HepG2 (cell line): Measurements from ENCODE around the gene KIAA1614. TPM values are rescaled to one million over a fixed set of nuclear protein-coding genes. Genes with fewer than 3 reads are reported as not detected.
A peak's percentile ranks its signal among the peaks of the same experiment; 100 is the strongest.

Experiments used
- ATAC-seq: fragments of 200-7000 bp; cut with Tn5 transposase; 3 replicates; pipeline ENCODE4 v1.9.1; 2020; ENCODE audit warnings: mild to moderate bottlenecking, moderate library complexity
- BruUV-seq: library from RNA; stranded (reverse); fragments of 400-500 nt; replicated peaks from 2 replicates; lab custom pipeline; 2021; lab: Mats Ljungman, UMichigan
- CTCF ChIA-PET: fragments of 300-600 bp; formaldehyde crosslinking; extraction: SDS; loops from one replicate; lab custom pipeline; 2021; ENCODE audit warnings: low total read pairs, inconsistent platforms, low intra/inter-chr PET ratio; lab: Yijun Ruan, JAX
- POLR2A ChIA-PET: fragments of 350-600 bp; sonication (Branson Sonifier 250); formaldehyde crosslinking; loops from one replicate; lab custom pipeline; 2020; ENCODE audit warnings: antibody characterized with exemption, inconsistent platforms; lab: Yijun Ruan, JAX
- DNase-seq: peaks from one replicate; pipeline ENCODE4 v3.0.0-alpha.2; 2015; ENCODE audit warnings: low spot score
- FAIRE-seq: peaks from 3 replicates; lab custom pipeline; 2011; peaks lifted over from hg19 to GRCh38; lab: Jason Lieb, UNC
- H2AFZ ChIP-seq: one replicate; pipeline ENCODE4 v1.6.1; 2011; ENCODE audit warnings: low read length, inconsistent platforms
- H3K27ac ChIP-seq: fragments of 300-600 bp; 3 replicates; pipeline ENCODE4 v1.8.0; 2011; ENCODE audit warnings: mixed run types, mild to moderate bottlenecking, mixed read lengths, low read length, inconsistent platforms; ENCODE audit not compliant: insufficient read depth; ENCODE audit errors: extremely low read length
- H3K27me3 ChIP-seq, 2 experiments: fragments of 200-600 bp in 1 of 2; 2 replicates in 1 of 2; 3 replicates in 1 of 2; pipeline versions ENCODE4 v1.6.0 to v1.8.0; 2011; ENCODE audit warnings: low read length in 2 of 2, mild to moderate bottlenecking in 2 of 2, moderate library complexity in 2 of 2, inconsistent platforms in 1 of 2; ENCODE audit not compliant: insufficient read depth in 2 of 2, control insufficient read depth in 1 of 2
- H3K36me3 ChIP-seq, 2 experiments: fragments of 200-600 bp in 1 of 2; replicated peaks in 1 of 2; 2 replicates in 1 of 2; 3 replicates in 1 of 2; pipeline versions ENCODE4 v1.5.1 to v1.8.0; 2011; ENCODE audit warnings: low read length in 2 of 2, inconsistent platforms in 1 of 2; ENCODE audit not compliant: insufficient read depth in 2 of 2, control insufficient read depth in 1 of 2
- H3K4me1 ChIP-seq: 2 replicates; pipeline ENCODE4 v1.5.1; 2012; ENCODE audit warnings: low read length, inconsistent platforms; ENCODE audit not compliant: insufficient read depth
- H3K4me2 ChIP-seq: 2 replicates; pipeline ENCODE4 v1.6.0; 2011; ENCODE audit warnings: low read depth, low read length, inconsistent platforms
- H3K4me3 ChIP-seq, 3 experiments: fragments of 200-600 bp in 1 of 3; sonication (generic), shearing (Covaris generic) in 1 of 3; replicated peaks in 1 of 3; 2 replicates each; pipeline ENCODE4 v1.5.1; 2011 to 2016; ENCODE audit warnings: low read length in 3 of 3, inconsistent platforms in 2 of 3, low read depth in 2 of 3, mild to moderate bottlenecking in 2 of 3, control low read depth in 1 of 3, mixed read lengths in 1 of 3; ENCODE audit not compliant: insufficient read depth in 1 of 3
- H3K79me2 ChIP-seq: one replicate; pipeline ENCODE4 v1.6.1; 2011; ENCODE audit warnings: low read length, inconsistent platforms; ENCODE audit not compliant: insufficient read depth
- H3K9ac ChIP-seq: 2 replicates; pipeline ENCODE4 v1.6.0; 2011; ENCODE audit warnings: mild to moderate bottlenecking, low read depth, low read length, inconsistent platforms; ENCODE audit not compliant: insufficient read depth
- H3K9me3 ChIP-seq: 2 replicates; pipeline ENCODE4 v1.5.1; 2012; ENCODE audit warnings: mild to moderate bottlenecking, low read length
- H4K20me1 ChIP-seq: 2 replicates; pipeline ENCODE4 v1.6.0; 2011; ENCODE audit warnings: inconsistent platforms, mild to moderate bottlenecking, low read length, moderate library complexity; ENCODE audit not compliant: insufficient read depth
- ATAD3A ChIP-seq: sonication (generic); formaldehyde crosslinking; IDR thresholded peaks from 2 replicates; pipeline ENCODE4 v1.4.0; 2020; ENCODE audit warnings: missing genetic modification reagents
- BORCS8-MEF2B ChIP-seq: sonication (generic); formaldehyde crosslinking; IDR thresholded peaks from 2 replicates; pipeline ENCODE4 v1.8.0; 2022; ENCODE audit warnings: mild to moderate bottlenecking, missing genetic modification reagents
- POLR2G ChIP-seq: fragments of 200-400 bp; formaldehyde crosslinking; IDR thresholded peaks from 2 replicates; pipeline ENCODE4 v1.6.1; 2018; ENCODE audit warnings: mild to moderate bottlenecking, low read depth, low read length, moderate library complexity
- ZIK1 ChIP-seq: sonication (generic); formaldehyde crosslinking; IDR thresholded peaks from 2 replicates; pipeline ENCODE4 v1.5.0; 2020; ENCODE audit warnings: mild to moderate bottlenecking, low read depth, missing genetic modification reagents, borderline replicate concordance
- ZNF317 ChIP-seq: sonication (generic); formaldehyde crosslinking; IDR thresholded peaks from 2 replicates; pipeline ENCODE4 v1.5.0; 2020; ENCODE audit warnings: mild to moderate bottlenecking, missing genetic modification reagents
- ZNF710 ChIP-seq: sonication (generic); formaldehyde crosslinking; IDR thresholded peaks from 2 replicates; pipeline ENCODE4 v1.5.0; 2020; ENCODE audit warnings: mild to moderate bottlenecking, missing genetic modification reagents, borderline replicate concordance
- WGBS: methylation state at CpG from one replicate; pipeline ENCODE4 v1.1.6; 2017; ENCODE audit warnings: low lambda C conversion rate; 5-methylcytosine and 5-hydroxymethylcytosine counted together
- in situ Hi-C: cut with HindIII; loops from 2 replicates; pipeline ENCODE4 v1.10.0; 2017; ENCODE audit warnings: low pct_unique_long_range_greater_than_20kb; ENCODE audit not compliant: extremely low pct_ligation_motif_present
- intact Hi-C: fragments of 100-400 bp; cut with micrococcal nuclease; formaldehyde crosslinking; loops from one replicate; pipeline ENCODE4 v1.10.0; 2022; ENCODE audit not compliant: unreplicated experiment
- polyA plus RNA-seq, 8 experiments: library from polyadenylated mRNA; depleted of rRNA in 3 of 8; stranded (reverse) in 7 of 8; unstranded in 1 of 8; fragments of >200 nt; fragmentation: Illumina TruSeq in 4 of 8; extraction: Trizol in 4 of 8; gene quantifications; 2 replicates each; pipeline versions ENCODE4 v1.2.1 to v1.2.3, GENCODE V29; 2011 to 2016; ENCODE audit warnings: low read depth in 4 of 8, missing spikeins in 1 of 8, mixed read lengths in 1 of 8; ENCODE audit not compliant: insufficient read depth in 1 of 8
- total RNA-seq, 5 experiments: library from RNA; depleted of rRNA; stranded (reverse); fragments of >200 nt; fragmentation: Illumina TruSeq; extraction: Trizol; gene quantifications; 2 replicates each; pipeline ENCODE4 v1.2.3, GENCODE V29; 2016; ENCODE audit warnings: low read depth in 1 of 5
- TF ChIP-seq, protein P1 (sequence below): sonication (generic); formaldehyde crosslinking; IDR thresholded peaks from 2 replicates; pipeline ENCODE4 v1.4.0; 2020; ENCODE audit warnings: missing genetic modification reagents, mild to moderate bottlenecking, borderline replicate concordance
- TF ChIP-seq, protein P2 (sequence below): sonication (generic); formaldehyde crosslinking; IDR thresholded peaks from 2 replicates; pipeline ENCODE4 v1.5.0; 2020; ENCODE audit warnings: mild to moderate bottlenecking, missing genetic modification reagents

The KIAA1614 gene
- total and polyA plus RNA-seq, 2 of the 13 experiments (the other 11 are each of a cell fraction or from before 2014, with no cell fraction given): 0.15 to 0.77 TPM

GRCh38 chr1:180924939-180925338 lies 12.2 kb downstream of the KIAA1614 start:
- H3K79me2 ChIP-seq: no peaks in the 10 kb centered on the region
- no peaks in the 10 kb centered on the region for H3K36me3 ChIP-seq
- peaks cover 0 to under 1% of the 10 kb centered on the region in 2 experiments; a peak in 3 of 5 replicates for H3K27me3 ChIP-seq
- H3K9ac ChIP-seq: peak overlapping the region; percentile 44; the same call in 1 of the 2 replicates
- ChIA-PET CTCF (no interaction called here), POLR2A (interaction anchor here (0.9 to 2.0 kb wide), 6 partner anchors 10 to 423 kb away, joined by 3 to 8 read pairs (median 4); partner anchors contain the start of gene ACBD6)
- peaks cover 75% of the 10 kb centered on the region for H3K4me1 ChIP-seq
- H4K20me1 ChIP-seq: no peaks in the 10 kb centered on the region
- DNase-seq: no peak
- H3K27ac ChIP-seq: peak overlapping the region; percentile 56
- intact Hi-C loops (loop anchor here (1.0 to 2.0 kb wide), 2 partner anchors 8 to 32 kb away; no protein-coding TSS in a partner anchor), in situ Hi-C loops (no loop called here)
- TF ChIP-seq ZNF710 (CRISPR knock-in tag): no peak
- TF ChIP-seq, protein P1, sequence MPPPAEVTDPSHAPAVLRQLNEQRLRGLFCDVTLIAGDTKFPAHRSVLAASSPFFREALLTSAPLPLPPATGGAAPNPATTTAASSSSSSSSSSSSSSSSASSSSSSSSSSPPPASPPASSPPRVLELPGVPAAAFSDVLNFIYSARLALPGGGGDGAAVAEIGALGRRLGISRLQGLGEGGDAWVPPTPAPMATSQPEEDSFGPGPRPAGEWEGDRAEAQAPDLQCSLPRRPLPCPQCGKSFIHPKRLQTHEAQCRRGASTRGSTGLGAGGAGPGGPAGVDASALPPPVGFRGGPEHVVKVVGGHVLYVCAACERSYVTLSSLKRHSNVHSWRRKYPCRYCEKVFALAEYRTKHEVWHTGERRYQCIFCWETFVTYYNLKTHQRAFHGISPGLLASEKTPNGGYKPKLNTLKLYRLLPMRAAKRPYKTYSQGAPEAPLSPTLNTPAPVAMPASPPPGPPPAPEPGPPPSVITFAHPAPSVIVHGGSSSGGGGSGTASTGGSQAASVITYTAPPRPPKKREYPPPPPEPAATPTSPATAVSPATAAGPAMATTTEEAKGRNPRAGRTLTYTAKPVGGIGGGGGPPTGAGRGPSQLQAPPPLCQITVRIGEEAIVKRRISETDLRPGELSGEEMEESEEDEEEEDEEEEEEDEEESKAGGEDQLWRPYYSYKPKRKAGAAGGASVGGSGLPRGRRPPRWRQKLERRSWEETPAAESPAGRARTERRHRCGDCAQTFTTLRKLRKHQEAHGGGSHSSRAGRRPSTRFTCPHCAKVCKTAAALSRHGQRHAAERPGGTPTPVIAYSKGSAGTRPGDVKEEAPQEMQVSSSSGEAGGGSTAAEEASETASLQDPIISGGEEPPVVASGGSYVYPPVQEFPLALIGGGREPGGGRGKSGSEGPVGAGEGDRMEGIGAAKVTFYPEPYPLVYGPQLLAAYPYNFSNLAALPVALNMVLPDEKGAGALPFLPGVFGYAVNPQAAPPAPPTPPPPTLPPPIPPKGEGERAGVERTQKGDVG (CRISPR knock-in tag): no peak
- no peak for TF ChIP-seq POLR2G
- 0 out of 2 replicates have a peak, but pooled peaks have one; percentile 12 for TF ChIP-seq BORCS8-MEF2B (CRISPR knock-in tag)
- TF ChIP-seq ZNF317 (CRISPR knock-in tag): no peak
- TF ChIP-seq, protein P2, sequence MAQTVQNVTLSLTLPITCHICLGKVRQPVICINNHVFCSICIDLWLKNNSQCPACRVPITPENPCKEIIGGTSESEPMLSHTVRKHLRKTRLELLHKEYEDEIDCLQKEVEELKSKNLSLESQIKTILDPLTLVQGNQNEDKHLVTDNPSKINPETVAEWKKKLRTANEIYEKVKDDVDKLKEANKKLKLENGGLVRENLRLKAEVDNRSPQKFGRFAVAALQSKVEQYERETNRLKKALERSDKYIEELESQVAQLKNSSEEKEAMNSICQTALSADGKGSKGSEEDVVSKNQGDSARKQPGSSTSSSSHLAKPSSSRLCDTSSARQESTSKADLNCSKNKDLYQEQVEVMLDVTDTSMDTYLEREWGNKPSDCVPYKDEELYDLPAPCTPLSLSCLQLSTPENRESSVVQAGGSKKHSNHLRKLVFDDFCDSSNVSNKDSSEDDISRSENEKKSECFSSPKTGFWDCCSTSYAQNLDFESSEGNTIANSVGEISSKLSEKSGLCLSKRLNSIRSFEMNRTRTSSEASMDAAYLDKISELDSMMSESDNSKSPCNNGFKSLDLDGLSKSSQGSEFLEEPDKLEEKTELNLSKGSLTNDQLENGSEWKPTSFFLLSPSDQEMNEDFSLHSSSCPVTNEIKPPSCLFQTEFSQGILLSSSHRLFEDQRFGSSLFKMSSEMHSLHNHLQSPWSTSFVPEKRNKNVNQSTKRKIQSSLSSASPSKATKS: no peak
- TF ChIP-seq ZIK1 (CRISPR knock-in tag): no peak
- no peak for TF ChIP-seq ATAD3A
- FAIRE-seq: no peak
- H3K4me3 ChIP-seq: peak overlapping the region in 1 of 3 experiments; percentile 60; a peak in 2 of 6 replicates
- BruUV-seq: no TSS peak
- ATAC-seq: no peak
- peak overlapping the region; percentile 80 for H3K4me2 ChIP-seq
- WGBS: 48% methylated on average over 2 of the region's 2 CpGs
- H2AFZ ChIP-seq: no peak overlapping the region
- no peaks in the 10 kb centered on the region for H3K9me3 ChIP-seq
